GM19455 (cell line): ENCODE measurements around the gene LCE1C.

Source experiments
- ATAC-seq: cut with Tn5 transposase; IDR thresholded peaks from one replicate; pipeline ENCODE4 v1.9.1; 2021; ENCODE audit not compliant: unreplicated experiment

Gene LCE1C

DNA sequence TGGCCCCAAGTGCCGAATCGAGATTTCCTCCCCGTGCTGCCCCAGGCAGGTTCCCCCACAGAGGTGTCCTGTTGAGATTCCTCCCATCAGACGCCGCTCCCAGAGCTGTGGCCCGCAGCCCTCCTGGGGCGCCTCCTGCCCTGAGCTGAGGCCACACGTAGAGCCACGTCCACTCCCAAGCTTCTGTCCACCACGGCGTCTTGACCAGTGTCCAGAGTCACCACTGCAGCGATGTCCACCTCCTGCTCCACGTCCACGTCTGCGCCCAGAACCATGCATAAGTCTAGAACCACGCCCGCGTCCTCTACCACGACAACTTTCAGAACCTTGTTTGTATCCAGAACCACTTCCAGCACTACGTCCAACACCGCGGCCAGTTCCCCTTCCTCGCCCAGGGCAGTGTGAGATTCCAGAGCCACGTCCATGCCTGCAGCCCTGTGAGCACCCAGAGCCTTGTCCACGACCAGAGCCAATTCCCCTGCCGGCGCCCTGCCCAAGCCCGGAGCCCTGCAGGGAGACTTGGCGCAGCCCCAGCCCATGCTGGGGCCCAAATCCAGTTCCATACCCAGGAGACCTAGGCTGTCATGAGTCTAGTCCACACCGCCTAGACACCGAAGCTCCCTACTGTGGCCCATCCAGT, 45.8 kb downstream of the LCE1C start:
- no peak for ATAC-seq

DNA sequence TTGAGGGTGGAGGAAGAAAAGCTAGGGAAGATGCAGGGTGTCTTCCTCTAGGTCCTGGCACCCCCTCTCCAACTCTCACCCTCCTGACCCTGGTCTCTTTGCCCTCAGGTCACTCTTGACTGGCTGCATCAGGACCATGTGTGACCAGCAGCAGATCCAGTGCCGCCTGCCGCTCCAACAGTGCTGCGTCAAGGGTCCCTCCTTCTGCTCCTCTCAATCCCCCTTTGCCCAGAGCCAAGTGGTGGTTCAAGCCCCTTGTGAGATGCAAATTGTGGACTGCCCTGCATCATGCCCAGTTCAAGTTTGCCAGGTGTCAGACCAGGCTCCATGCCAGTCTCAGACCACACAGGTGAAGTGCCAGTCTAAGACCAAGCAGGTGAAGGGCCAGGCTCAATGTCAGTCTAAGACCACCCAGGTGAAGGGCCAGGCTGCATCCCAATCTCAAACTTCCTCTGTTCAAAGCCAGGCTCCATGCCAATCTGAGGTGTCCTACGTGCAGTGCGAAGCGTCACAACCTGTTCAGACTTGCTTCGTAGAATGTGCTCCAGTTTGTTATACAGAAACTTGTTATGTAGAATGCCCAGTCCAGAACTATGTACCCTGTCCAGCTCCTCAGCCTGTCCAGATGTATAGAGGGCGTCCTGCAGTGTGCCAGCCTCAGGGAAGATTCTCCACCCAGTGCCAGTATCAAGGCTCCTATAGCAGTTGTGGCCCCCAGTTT, 46.8 kb downstream of the LCE1C start:
- no peak for ATAC-seq

DNA sequence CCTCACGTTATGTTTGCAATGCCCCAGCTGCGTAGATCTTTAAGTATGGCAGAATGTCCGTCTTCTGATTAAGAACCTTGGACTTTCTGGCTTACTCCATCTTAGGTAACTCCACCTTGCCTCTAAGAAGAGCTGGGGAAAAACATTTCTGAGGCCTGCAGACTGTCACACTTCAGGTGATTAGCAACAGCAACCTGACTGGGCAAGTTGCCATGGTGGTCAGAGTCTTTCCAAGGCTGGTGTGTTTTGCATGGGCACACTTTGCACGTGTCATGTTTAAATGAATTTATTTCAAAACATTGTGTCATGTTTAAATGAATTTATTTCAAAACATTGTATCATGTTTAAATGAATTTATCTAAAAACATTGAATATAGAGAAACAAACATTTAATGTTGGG, 47.8 kb downstream of the LCE1C start:
- ATAC-seq = no peak

DNA sequence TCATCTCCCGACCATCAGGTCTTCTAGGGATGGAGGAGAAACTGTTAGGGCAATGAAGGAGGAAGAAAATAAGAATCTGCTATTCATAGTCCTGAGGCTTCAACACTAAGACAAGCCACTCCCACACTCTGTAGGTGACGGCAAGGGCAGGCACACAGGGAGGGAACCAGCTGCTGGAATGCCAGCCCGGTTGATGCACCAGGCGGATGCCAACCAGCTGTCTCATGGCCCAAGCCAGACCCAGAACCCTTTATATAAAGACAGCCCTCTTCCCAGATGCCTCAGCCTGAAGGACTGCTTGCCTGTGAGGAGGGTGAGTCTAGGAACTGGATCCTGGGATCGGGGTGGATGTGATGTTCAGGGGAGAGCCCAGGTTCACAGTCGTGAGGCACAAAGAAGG, 48.7 kb downstream of the LCE1C start, which contains the start of gene KPRP:
TSS of gene KPRP (plus strand) at position 279 of the 400 bp plus-strand sequence. CDS start 1,564 bp downstream, outside the sequence.
- no peak for ATAC-seq

DNA sequence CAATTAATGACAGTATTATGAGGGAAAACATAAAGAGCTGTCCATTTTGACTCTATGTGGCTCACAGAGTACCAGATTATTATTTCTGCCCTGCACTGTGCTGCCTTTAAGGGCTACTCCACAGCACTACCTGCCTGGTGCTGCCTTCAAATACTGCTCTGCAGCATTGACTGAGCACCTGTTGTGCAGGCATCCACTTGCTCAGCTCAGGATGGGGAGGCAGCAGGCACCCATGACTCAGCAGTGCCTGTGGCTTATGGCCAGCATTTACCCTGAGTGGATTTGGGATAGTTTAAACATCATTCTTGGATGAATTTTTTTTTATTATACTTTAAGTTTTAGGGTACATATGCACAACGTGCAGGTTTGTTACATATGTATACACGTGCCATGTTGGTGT, 49.6 kb downstream of the LCE1C start:
- no peak for ATAC-seq
